OCI-LY1 (cell line): ENCODE data around the gene ADSL.

Experiments
- EZH2 ChIP-seq: fragments of 200-600 bp; sonication (generic), shearing (Covaris generic); IDR thresholded peaks from 2 replicates; pipeline ENCODE4 v1.8.0; 2017; ENCODE audit warnings: borderline replicate concordance, mixed run types, mild to moderate bottlenecking, antibody characterized with exemption, low read length, moderate library complexity, mixed read lengths
- TF ChIP-seq, protein P1 (sequence below): fragments of 200-600 bp; sonication (generic), shearing (Covaris generic); IDR thresholded peaks from 2 replicates; pipeline ENCODE4 v1.5.1; 2017; ENCODE audit warnings: mild to moderate bottlenecking, antibody characterized with exemption, low read length, moderate library complexity, mixed read lengths

DNA sequence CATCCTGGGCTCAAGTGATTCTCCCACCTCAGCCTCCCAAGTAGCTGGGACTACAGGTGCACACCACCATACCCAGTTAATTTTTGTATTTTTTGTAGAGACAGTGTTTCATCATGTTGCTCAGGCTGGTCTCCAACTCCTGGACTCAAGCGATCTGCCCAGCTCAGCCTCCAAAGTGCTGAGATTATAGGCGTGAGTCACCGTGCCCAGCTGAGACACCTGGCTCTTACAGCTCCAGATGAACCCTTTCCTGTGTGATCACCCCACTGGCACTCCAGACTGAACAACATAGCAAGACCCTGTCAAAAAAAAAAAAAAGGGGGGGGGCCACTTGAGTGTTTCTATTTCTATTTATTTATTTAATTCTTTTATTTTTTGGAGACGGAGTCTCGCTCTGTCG is 1.0 kb upstream of the ADSL start:
- TF ChIP-seq, protein P1, sequence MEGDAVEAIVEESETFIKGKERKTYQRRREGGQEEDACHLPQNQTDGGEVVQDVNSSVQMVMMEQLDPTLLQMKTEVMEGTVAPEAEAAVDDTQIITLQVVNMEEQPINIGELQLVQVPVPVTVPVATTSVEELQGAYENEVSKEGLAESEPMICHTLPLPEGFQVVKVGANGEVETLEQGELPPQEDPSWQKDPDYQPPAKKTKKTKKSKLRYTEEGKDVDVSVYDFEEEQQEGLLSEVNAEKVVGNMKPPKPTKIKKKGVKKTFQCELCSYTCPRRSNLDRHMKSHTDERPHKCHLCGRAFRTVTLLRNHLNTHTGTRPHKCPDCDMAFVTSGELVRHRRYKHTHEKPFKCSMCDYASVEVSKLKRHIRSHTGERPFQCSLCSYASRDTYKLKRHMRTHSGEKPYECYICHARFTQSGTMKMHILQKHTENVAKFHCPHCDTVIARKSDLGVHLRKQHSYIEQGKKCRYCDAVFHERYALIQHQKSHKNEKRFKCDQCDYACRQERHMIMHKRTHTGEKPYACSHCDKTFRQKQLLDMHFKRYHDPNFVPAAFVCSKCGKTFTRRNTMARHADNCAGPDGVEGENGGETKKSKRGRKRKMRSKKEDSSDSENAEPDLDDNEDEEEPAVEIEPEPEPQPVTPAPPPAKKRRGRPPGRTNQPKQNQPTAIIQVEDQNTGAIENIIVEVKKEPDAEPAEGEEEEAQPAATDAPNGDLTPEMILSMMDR: no peak
- no peak for TF ChIP-seq EZH2
